ENCODE data around the gene TK2.
"Not testable (repeated sequence)": the region's sequence is repeated elsewhere in the genome, so short reads cannot be mapped to it uniquely, and the experiment has no call there.

The TK2 gene

GRCh38 chr16:66481081-66481942, 68.6 kb downstream of the TK2 start:
- DNase-seq: no peak

DNA sequence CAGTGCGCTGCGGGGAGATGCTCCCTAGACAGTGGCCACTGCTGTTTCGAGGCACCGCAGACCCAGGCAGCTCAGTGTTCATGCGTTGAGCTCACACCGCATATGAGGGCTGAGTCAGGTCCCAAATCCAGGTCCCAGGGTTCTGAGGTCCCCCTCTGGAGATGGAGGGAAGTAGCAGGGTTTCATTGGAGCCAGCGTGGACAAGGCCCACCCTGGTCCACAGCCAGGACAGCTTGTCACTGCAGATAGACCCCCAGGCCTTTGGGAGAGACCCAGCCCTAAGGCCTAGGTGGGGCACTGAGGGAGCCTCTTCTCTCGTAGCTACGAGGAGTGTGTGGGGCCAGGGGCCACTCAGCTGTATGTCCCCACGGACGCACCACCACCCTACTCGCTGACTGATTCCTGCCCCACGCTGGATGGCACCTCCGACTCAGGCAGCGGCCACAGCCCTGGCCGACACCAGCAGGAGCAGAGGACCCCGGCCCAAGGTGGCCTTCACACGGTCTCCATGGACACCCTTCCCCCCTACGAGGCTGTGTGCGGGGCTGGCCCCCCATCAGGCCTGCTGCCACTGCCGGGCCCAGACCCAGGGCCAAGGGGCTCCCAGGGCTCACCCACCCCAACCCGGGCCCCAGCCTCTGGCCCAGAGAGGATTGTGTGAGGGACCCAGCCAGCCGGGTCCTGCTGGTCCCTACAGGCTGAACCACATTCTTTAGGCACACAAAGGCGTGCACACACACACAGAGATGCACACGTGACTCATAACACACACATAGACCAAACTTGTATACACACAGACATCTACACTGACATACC, 69.4 kb downstream of the TK2 start:
- DNase-seq: no peak

GRCh38 chr16:66479661-66480264, 70.2 kb downstream of the TK2 start:
- DNase-seq: no peak

GRCh38 chr16:66478733-66479511, 71.0 kb downstream of the TK2 start:
- no peak for DNase-seq

- DNase-seq: no peak
Observed at GRCh38 chr16:66477028-66477515, 72.8 kb downstream of the TK2 start.

DNA sequence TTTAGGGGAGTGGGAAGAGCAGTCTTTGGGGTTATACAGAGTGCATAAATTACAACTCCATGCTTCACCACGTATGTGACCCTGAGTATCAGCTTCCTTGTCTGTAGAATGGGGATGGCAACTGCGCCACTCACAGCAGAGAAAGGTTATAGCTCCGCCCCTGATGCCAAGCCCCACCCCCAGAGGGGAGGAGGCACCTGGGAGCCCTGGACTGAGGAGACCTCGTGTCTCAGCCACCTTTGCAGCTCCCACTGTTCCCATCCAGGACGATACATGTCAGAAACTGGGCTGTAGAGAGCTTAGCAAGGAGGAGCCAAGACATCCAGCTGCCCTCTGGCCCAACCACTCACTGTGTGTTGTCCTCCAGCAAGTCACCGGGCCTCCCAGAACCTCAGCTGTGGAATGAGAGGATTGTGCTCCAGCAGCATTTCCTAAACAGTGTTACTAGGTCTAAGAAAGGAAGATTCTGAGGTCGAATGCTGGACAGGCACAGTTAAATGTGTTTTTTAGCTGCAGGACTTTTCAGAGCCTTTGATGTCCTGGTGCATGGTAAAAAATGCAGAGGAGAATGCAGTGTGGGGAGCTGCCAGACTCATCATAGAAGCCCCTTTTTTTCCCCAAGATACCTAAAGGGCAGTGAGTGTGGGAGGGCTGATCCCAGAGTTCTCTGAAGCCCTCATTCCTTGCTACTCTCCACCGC, 73.4 kb downstream of the TK2 start:
- DNase-seq: no peak

DNA sequence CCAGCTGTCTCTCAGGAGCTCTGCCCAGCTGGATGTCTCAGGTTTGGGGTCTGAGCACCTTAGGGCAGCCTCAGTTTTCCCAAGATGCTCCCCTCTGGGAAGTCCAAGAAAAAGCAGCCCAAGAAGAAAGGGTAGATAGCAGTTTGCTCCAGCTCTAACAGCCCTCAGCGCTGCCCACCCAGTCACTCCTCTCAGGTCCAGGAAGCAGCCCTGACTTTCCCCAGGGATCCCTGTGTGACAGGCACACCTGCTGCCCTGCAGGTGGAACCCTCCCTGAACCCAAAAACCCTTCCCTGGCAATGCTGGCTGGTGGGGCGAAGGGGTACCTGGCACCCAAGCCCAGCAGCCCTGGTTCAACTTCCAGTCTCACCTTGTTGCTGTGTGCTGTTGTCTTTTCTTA, 74.7 kb downstream of the TK2 start:
- DNase-seq: no peak

GRCh38 chr16:66474750-66475199, 75.1 kb downstream of the TK2 start:
- DNase-seq: no peak

DNA sequence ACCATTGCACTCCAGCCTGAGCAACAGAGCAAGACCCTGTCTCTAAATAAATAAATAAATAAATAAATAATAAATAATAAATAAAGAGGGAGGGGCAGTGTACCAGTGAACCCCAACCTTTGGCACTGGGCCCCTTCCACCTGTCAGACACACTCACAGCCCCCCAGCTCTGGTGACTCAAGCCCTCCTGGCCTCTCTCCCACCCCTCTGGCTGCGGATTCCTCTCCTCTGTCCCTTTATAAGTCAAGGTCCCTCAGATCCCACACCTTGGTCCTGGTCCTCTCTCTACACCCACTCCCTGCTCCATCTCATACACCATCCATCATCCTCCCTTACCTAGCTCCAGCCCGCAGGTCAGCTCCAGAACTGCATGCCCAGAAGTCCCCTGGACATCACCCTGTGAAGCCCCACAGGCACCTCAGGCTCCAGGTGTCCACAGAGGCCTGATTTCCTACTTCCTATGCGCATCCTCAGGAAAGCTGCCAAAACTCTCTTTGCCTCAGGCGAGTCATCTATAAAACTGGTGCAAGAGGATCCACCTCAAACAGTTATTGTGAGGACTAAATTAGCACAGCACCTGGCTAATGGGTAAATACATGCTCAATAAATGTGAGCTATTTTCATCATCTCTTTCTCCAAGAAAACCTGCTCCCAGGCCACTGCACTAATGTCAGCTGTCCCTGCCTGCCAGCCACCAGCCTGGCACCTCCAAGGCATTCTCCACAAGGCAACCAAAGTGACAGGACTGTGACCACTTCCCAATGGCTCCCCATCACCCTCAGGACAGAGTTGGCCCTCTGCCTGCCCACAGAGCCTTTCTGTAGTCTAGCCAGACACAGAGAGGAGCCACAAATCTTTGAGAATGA, 76.0 kb downstream of the TK2 start:
- no peak for DNase-seq

DNA sequence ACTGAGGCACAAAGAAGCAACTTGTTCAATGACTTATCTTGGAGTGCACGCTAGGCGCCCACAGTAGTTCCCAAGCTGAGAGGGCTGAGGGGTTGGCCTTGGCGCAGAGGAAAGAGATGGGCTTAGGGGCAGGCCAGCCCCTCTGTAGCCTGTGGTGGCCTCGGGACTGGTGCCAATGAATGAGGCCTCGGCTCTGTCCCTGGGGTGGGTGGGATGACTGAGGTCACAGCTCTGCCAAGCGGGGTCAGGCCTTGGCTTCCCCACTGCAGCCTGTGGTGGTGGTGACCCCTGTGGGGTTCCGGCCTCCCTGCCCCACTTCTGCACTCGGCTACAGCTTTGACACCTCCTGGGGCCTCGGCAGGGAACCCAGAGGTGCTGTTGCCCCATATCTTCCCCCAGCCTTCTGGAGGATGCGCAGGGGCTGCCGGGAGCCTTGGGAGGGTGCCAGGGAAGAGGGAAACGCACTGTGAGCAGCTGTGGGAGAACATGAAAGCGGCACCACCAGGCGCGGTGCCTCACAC, 76.8 kb downstream of the TK2 start:
- no peak for DNase-seq

GRCh38 chr16:66471716-66472393, 78.1 kb downstream of the TK2 start:
- DNase-seq: no peak

DNA sequence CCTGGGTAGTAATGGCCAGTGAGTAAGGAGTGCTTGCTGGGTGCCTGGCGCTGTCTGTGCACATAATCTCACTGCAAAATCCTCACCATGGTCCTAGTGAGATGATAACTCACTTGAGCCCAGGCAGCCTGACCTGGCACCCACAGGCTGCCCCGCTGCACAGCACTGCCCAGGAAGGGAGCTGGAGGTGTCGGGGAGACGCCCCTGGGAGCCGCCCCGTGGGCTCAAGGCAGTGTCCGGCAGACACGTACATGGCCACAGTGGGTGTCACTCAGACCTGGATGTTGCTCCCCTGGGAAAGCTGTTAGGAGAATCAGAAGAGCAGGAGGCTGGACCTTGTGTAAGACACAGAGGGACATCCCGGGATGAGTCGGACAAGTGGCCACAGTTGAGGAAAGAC, 78.7 kb downstream of the TK2 start:
- no peak for DNase-seq

DNA sequence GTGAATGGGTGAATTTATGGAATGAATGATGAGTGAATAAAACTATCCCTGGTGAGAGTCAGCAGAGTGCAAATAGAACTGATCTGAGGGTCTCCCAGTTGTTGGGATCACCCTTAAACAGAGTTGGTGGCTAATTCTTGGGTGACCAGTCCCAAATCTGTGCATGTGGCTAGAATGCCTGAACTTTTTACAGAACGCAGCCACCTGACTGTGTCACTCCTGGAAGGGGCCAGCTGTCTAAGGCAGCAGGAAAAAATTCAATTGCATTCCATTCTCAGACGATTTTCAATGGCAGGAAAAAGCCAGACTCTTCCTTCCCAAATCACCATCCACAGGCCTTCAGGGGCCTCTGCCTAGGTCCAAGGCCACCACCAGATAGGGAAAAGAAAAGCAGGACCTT, 79.4 kb downstream of the TK2 start:
- no peak for DNase-seq

DNA sequence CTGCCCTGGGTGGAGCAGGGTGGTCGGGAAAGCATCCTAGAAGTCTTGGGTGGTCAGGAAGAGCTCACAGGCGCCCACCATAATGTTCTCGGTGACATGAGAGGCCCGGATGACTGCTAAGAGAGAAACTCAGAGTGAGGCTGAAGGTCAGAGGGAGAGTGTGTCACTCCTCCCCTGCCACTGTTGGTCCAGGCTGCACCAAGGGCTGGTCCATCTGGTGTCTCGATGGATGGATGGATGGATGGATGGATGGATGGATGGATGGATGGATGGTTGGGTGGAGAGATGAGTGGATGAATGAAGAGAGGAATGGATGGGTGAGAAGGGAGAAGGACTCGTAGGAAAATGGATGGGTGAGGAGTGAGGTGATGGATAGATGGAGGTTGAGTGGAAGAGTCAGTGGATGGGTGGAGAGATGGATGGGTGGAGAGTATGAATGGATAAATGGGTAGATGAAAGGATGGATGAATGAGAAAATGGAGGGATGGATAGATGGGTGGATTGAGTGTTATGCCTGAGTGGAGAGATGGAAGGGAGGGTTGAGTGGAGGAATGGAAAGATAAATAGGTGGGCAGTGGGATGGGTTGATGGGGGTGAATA, 79.9 kb downstream of the TK2 start:
- no peak for DNase-seq

GRCh38 chr16:66469291-66469946, 80.5 kb downstream of the TK2 start:
- no peak for DNase-seq

- DNase-seq: no peak
Observed at GRCh38 chr16:66468321-66468965, 81.5 kb downstream of the TK2 start.

DNA sequence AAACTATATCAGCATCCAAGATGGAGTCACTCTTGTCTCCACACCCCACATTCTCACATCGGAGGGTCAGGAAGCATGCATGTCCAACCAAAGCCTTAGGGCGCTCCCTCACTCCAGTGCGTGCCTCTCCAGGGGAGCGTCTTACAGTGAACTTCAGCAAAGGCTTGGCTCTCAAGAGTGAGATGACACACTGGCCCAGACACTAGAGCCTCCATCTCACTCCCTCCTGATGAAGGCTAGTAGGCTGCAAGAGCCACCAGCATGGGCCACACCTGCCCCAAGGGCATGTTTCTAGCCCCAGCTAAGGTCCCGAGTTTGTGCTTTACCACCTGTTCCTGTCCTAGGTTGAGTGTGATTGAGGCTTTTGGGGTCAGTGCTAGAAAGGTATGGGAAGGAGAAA, 82.3 kb downstream of the TK2 start:
- DNase-seq: no peak

- not testable (repeated sequence) for DNase-seq
Observed at GRCh38 chr16:66466636-66467035, 83.3 kb downstream of the TK2 start.

DNA sequence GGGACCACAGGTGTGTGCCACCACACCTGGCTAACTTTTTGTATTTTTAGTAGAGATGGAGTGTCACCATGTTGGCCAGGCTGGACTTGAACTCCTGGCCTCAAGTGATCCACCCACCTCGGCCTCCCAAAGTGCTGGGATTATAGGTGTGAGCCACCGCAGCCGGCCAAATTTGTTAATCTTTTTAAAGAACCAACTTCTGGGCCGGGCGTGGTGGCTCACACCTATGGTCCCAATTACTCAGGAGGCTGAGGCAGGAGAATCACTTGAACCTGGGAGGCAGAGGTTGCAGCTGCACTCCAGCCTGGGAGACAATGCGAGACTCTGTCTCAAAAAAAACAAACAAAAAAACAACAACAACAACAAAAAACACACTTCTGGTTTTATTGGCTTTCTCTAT, 84.0 kb downstream of the TK2 start:
- DNase-seq: not testable (repeated sequence)

Data from left hindlimb (tissue), 1 donor.